ENCODE results near the gene DSG3.

DNA sequence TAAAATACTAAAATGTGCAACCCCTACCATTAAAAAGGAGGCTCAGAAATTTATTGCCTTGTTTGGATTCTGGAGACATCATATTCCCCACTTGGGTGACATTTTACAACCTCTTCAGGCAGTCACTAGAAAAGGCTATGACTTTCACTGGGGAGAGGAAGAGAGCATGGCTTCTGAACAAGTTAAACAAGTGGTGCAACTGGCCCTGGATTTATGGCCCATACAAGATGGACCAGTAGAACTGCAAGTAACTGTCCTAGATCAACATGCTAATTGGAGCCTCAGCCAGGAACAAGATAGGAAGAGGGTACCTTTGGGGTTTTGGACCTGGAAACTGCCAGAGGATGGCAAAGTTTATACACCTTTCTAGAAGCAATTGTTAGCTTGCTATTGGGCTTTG, 46.4 kb downstream of the DSG3 start:
- no peak for TF ChIP-seq POLR2A (IDR thresholded peaks at IDR 0.05)
- TF ChIP-seq, protein P1, sequence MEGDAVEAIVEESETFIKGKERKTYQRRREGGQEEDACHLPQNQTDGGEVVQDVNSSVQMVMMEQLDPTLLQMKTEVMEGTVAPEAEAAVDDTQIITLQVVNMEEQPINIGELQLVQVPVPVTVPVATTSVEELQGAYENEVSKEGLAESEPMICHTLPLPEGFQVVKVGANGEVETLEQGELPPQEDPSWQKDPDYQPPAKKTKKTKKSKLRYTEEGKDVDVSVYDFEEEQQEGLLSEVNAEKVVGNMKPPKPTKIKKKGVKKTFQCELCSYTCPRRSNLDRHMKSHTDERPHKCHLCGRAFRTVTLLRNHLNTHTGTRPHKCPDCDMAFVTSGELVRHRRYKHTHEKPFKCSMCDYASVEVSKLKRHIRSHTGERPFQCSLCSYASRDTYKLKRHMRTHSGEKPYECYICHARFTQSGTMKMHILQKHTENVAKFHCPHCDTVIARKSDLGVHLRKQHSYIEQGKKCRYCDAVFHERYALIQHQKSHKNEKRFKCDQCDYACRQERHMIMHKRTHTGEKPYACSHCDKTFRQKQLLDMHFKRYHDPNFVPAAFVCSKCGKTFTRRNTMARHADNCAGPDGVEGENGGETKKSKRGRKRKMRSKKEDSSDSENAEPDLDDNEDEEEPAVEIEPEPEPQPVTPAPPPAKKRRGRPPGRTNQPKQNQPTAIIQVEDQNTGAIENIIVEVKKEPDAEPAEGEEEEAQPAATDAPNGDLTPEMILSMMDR (IDR thresholded peaks at IDR 0.05), result no peak
